ENCODE results near the gene SACM1L.
"Not testable (repeated sequence)": the region's sequence is repeated elsewhere in the genome, so short reads cannot be mapped to it uniquely, and the experiment has no call there.

The SACM1L gene

DNA sequence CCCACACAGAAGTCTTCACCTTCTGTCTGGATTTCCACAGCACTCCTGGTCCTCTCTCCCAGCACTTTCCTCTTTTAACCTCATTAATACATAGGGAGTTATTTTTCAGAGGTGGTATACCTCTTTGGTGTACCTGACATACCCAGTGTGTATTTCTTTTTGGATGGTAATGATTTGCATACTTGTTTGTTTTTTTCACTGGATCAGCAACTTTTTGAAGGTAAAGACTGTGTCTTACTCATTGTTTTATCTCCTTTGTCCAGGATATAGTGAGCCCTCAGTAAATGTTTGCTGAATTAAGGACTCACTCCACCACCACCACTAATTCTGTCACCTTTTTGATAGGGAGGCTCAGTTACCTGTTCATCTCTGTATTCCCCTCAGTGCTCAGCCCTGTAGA is 52.1 kb downstream of the SACM1L start:
- FAIRE-seq (no peak), DNase-seq (ENCODE audit: low spot score) (no peak)

- no peak for FAIRE-seq
Observed at GRCh38 chr3:45741742-45742460, 52.7 kb downstream of the SACM1L start.

GRCh38 chr3:45742461-45743089 is 53.4 kb downstream of the SACM1L start:
- no peak for DNase-seq (ENCODE audit: low spot score)
- FAIRE-seq, result no peak

More at GRCh38 chr3:45741742-45742460, 52.7 kb downstream of the SACM1L start:
- no peak for DNase-seq (ENCODE audit: low spot score)

- FAIRE-seq, result no peak
- DNase-seq (ENCODE audit: low spot score), result no peak
Observed at GRCh38 chr3:45746165-45746776, 57.1 kb downstream of the SACM1L start.

DNA sequence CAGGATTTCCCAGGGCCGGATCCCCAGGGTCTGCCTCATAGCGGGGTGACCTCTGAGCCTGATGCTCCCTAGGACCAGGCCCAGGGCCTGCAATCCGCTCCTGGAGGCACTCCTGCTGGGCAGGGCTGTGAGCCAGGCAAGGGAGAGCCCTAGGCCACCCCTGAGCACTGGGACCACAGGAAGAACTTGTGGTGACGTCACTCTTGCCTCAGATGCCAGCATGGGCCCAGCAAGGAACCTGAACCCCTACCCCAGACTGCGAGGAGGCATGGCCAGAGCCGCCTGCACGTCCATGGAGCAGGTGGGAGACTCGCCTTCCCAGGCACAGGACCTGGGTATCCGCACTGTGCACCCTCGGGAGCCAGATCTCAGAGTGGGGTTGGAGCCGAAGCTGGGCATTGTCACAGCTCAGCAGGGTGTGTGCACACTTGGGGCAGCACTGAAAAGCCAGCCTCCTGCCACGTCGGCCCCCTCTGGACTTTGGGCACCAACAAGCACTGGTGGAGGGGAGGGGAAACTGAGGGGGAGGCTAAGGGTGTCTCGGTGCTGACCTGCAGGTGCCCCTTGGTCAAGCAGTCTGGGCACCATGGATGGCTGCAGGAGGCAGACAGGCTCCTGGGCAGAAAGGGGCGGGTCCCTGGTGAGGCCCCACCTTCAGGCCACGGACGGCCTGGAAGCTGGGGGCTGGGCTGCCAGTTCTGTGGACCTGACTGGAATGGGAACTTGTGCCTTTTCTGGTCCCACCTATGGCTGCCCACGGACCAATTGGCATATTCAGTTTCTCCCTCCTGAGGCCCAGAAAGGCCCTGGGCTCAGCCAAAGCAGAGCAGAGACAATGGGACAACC is 57.8 kb downstream of the SACM1L start:
- DNase-seq (ENCODE audit: low spot score) (no peak), FAIRE-seq (no peak)

DNA sequence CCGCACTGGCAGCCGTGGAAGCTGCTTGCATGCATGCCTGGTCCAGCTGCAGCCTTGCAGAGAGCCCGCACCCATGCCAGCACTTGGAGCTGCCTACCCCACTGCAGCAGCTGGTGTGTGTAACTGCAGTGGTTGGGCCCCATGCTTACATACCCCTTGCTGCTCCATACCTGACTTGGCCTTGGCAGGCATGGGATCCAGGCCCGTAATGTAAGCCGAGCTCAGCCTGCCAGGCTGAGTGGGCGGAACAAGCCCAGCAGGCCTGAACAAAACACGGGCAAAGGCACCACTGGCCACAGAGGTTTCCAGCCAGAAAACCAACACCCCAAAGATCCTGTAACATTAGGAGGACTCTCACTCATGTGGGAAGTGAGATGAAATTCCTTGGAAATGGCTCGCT is 58.9 kb downstream of the SACM1L start:
- DNase-seq (ENCODE audit: low spot score), result no peak
- no peak for FAIRE-seq

DNA sequence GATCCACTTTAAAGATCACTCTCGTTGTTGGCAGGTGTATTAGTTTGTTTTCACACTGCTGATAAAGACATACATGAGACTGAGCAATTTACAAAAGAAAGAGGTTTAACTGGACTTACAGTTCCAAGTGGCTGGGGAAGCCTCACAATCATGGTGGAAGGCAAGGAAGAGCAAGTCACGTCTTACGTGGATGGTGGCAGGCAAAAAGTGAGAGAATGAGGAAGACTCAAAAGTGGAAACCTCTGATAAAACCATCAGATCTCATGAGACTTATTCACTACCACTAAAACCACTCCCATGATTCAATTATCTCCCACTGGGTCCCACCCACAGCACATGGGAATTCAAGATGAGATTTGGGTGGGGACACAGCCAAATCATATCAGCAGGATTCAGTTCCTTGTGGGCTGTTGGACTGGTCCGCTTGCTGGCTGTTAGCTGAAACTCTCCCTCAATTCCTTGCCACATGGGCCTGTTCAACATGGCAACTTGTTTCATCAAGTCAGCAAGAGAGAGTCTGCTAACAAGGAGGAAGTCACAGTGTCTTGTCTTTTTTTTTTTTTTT is 59.9 kb downstream of the SACM1L start:
- not testable (repeated sequence) for FAIRE-seq; DNase-seq (ENCODE audit: low spot score)

- DNase-seq (ENCODE audit: low spot score), result no peak
- FAIRE-seq, result no peak
Observed at GRCh38 chr3:45749880-45750279, 60.7 kb downstream of the SACM1L start.

DNA sequence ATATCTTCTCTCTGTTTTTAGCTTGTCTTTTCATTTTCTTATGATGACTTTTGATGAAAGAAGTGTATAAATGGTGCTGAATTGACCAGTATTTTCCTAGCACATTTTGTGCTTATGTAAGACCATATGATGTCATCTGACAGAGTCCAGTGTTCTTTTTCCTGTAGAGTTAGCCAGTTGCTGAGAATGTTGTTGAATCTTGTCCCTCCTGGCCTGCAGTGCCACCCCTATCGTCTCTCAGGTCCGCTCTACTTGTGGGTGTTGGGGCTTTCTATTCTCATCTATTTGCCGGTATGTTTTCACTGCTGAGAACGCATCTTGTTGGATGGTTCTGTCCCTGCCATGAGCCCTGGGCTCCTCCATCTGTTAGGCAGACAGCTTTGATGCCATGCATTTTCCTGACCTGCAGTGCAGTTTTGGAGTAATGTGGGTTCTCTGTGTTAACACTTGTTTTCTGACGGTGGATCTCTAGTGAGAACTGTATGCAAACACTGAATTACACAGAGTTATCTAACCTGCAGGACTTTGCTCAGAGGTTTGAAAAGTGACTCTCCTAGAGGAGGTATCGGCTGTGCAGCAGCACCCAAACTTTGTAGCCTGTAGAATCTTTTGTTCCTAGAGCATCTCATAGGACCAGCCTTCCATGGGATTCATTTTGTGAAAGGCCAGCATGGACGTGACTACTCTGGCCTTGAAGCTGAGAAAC is 62.5 kb downstream of the SACM1L start:
- FAIRE-seq, result no peak
- no peak for DNase-seq (ENCODE audit: low spot score)

GRCh38 chr3:45753095-45753494 is 63.9 kb downstream of the SACM1L start:
- FAIRE-seq (no peak), DNase-seq (ENCODE audit: low spot score) (no peak)

GRCh38 chr3:45754461-45754860 is 65.3 kb downstream of the SACM1L start:
- FAIRE-seq (no peak), DNase-seq (ENCODE audit: low spot score) (no peak)

DNA sequence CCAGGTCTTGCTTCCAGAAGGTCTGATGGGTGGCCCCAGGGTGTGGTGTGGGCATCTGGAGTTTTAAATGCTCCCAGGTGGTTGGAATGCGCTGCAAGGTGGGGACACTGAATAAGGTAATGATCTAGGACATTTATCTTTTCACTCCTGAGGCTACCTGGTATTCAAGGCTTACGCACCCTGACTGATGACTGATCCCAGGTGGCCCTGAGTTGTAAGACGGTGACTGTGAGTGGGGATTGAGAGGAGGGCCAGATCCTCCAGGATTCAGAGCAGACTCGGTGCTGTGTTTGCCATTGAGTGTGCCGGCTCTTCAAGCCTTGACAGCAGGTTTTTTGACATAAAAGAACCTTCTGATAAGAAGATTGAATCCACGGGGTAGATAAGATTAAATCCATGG is 66.9 kb downstream of the SACM1L start:
- no peak for FAIRE-seq

DNA sequence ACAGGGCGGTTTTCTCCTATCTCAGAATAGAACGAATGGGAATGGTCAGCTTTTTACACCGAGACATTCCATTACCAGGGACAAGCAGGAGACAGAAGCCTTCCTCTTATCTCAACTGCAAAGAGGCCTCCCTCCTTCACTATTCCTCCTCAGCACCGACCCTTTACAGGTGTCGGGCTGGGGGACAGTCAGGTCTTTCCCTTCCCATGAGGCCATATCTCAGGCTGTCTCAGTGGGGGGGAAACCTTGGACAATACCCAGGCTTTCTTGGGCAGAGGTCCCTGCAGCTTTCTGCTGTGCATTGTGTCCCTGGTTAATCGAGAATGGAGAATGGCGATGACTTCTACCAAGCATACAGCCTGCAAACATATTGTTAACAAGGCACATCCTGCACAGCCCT is 67.9 kb downstream of the SACM1L start:
- FAIRE-seq; DNase-seq (ENCODE audit: low spot score): not testable (repeated sequence)

More for the DNA sequence above, 66.9 kb downstream of the SACM1L start:
- DNase-seq (ENCODE audit: low spot score), result no peak

- no peak for FAIRE-seq
Observed at GRCh38 chr3:45758871-45759270, 69.7 kb downstream of the SACM1L start.

DNA sequence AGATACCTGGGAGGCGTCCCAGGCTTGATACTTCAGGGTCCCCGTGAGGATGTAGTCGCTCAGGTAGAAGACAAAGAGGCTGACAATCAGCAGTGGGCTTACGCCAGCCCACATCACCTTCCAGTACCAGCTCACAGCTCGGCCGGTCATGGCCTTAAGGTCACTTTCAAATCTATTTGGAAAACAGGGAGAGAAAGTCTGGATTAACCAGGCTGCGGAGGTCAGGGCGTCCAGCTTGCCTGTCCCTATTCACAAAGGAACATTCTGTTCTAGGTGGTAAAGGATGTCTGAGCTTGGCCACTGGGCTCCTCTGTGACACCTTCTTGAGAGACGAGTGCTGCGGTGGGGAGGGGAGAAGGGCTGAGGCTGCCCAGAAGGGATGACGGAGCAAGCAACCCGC is 70.7 kb downstream of the SACM1L start:
- DNase-seq (ENCODE audit: low spot score) (no peak), FAIRE-seq (no peak)

More at GRCh38 chr3:45758871-45759270, 69.7 kb downstream of the SACM1L start:
- DNase-seq (ENCODE audit: low spot score), result no peak

- DNase-seq (ENCODE audit: low spot score) (peak; percentile 86), FAIRE-seq (peak; percentile 58)
Observed at GRCh38 chr3:45760878-45761711, 71.9 kb downstream of the SACM1L start.

GRCh38 chr3:45761831-45762230 is 72.6 kb downstream of the SACM1L start:
- no peak for DNase-seq (ENCODE audit: low spot score)
- no peak for FAIRE-seq

DNA sequence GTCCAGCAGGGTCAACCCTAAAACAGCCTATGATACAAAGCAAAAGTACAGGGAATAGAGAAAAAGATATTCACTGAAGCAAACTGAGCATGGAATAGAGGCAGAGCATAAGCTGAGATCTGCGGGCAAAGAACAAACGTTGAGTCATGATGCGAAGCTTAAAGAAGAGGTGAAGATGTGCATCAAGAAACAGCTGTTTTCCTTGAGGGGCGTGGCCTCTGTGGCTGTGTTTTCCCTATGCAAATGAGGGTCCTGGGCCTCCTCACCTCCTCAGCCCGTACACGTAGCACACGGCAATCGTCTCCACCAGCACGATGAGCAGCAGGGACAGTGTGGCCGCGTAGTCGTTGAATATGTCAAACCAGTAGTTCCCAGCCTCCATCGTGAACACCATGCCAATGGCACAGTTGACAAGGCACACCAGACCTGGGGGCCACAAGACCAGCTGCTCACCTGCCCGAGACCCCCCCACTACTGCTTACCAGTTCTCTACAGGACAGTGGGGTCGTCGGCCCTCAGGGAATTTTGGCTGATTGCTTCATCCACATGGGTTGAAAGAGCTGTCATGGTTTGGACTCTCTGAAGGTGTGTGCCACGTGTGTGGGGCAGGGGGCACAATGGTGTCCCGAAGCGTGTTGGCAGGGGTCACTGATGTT is 73.6 kb downstream of the SACM1L start:
- FAIRE-seq, result peak; percentile 32

GRCh38 chr3:45763303-45763675 is 74.1 kb downstream of the SACM1L start:
- FAIRE-seq, result no peak
- no peak for DNase-seq (ENCODE audit: low spot score)

More for the DNA sequence above, 73.6 kb downstream of the SACM1L start:
- no peak for DNase-seq (ENCODE audit: low spot score)
